ENCODE data around the gene NFIX. TPM values are rescaled to one million over a fixed set of nuclear protein-coding genes. Genes with fewer than 3 reads are reported as not detected.

The NFIX gene
- total RNA-seq, 1 donor from 2014 or later: 123 TPM

DNA sequence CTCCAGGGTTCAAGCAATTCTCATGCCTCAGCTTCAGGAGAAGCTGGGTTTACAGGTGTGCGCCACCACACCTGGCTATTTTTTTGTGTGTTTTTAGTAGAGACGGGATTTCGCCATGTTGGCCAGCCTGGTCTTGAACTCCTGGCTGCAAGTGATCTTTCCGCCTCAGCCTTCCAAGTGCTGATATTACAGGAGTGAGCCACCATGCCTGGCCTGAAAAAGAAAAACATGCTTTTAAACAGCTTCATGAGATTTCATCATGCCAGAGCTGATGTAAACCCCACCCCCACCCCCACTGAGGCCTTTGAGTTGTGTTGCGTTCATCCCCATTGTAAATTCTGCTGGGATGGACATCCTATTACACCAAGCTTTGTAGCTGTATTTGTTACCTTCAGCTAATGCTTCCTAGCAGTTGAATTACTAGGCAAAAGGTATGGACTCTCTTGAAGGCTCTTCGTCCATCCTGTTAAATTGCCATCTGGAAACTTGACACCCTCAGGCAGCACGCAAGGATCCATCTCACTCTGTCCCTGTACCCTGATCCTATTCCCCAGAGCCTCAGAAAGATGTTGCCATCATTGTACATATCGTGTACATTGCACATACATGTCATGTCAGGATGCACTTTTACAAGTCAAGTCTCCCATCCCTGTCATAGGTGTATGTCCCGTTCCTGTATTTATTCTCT is 47.3 kb downstream of the NFIX start:
- DNase-seq (ENCODE audit: low spot score): no peak
- intact Hi-C loops (cut with DNase I): no loop called here

DNA sequence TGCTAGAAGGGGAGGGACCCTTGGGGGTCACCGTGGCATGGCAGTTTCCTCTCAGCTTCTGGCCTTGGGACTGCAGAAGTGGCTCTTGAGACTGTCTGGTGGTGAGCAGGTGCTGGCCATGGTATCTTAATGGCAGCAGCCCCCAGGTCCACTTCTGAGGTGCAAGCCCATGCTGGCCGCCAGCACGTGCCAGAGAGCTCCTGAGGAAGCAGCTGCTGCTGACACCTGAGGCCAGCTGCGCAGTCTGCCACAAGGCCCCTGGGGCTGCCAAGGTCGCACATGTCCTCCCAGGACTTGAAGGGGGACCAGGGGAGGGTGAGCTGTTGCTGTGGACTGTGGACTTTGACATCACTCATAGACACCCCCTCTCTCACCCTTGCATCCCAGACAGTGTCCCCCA is 48.0 kb downstream of the NFIX start:
- no peak for DNase-seq (ENCODE audit: low spot score)

DNA sequence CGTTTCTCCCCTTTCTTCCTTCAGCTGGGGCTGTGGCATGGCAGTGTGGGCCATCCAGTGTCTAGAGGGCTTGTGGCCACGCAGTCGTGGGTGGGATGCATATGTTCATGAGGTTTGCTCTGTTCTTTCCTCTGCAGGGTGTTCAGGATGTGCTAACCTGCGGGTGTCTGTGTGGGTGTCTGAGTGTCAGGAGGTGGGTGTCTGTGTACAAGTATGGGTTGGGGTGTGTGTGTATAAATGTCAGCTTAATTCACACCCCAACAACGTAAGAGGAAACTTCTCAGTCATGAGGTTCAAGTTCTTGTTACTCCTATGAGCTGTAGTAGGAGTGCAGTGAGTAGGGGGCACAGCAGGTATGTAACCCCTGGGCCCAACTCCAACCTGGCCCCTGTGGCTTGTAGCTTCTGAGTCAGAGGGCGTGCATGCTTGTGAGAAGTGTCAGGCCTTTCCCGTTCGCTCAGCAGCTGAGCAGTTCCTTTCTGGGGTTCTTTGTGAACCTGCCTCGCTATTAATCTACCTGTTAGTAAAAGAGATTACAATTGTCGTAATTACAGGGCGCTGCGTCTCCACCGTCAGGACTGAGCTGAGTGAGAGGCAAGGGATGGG is 49.1 kb downstream of the NFIX start:
- intact Hi-C loops (cut with DNase I): no loop called here
- no peak for DNase-seq (ENCODE audit: low spot score)

More for the DNA sequence above, 48.0 kb downstream of the NFIX start:
- intact Hi-C loops (cut with DNase I): no loop called here

DNA sequence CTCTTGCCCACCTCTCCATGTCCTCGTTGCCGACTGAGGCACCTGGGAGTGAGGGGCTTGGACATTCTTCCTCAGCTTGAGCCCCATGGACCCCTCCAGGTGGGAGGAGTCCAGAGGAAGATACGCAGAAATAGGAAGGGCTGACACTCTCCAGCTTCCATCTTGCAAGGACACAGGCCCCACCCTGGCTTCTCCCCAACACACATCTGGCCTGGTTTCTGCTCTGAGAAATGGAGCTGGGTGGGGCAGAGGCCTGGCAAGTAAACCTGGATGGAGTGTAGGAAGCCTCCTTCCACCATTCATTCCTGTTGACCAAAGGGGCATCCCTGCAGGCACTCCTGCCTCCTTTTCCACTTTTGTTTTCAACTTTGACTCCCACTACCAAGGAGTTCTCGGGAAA is 50.5 kb downstream of the NFIX start:
- intact Hi-C loops (cut with DNase I): no loop called here
- no peak for DNase-seq (ENCODE audit: low spot score)

DNA sequence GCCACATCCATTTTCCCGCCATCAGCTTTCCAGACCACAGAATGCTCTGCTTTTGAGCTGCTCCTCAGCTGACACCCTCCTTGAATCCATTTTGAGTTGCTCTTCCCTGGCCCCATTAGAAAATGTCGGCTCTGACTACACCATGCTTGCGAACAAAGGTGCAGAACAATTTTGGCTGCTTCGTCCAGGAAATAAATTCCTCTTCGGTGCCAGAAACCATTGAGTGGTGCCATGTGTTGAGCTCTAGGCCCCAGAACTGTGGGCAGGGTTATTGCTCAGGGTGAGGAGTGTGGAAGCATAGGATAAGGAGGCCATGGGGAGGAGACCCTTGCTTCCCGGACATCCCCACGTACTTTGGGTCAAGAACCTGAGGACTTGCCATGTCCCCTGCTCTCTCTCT is 52.1 kb downstream of the NFIX start:
- no peak for DNase-seq (ENCODE audit: low spot score)
- intact Hi-C loops (cut with DNase I): no loop called here

DNA sequence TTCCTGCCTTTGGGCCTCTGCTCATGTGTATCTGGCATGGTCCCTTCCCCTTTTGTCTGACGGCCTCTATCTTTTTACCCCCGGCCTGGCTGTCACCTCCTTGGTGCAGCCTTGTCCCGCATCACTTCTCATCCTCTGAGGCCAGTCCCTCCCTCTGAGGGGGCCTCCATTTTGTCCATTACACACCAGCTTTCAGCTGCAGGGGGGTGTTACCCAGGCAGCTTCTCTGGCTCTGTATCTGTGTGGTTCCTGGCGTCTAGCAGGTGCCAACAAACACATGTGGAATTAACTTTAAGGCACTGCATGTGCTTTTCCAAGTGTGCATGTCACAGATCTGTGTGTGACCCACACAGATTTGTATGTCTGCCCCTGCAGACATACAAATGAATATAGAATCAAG is 55.0 kb downstream of the NFIX start:
- DNase-seq (ENCODE audit: low spot score): no peak
- intact Hi-C loops (cut with DNase I): loop anchor here (10.0 kb wide), 1 partner anchor 795 kb away; no protein-coding TSS in a partner anchor

DNA sequence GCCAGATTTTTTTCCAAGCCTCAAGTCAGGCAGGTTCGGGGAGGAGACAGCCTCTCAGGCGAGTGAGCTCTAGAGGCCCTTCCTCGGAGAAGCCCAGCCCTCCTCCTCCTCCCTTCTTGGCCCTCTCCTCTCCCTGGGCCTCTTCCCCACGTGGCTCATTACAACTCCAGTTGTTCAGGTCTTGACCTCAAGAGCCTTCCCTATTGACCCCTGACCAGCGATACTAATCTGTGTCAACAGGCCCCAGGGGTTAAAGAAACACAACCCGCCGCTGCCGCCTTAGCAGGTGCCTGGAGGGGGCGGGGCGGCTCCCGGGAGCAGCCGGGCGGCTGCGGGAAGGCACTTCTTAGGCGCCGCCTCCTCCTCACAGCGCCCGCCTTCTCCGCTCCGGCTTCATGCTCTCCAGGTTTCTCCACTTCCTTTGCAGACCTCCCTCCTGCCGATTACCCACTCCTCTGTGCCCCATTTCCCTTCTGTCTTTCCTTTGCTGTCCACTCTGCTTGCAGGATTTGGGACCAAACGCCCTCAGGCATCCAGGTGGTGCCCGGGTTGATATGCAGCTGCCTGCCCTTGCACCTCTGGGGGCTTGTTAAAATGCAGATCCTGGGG is 56.4 kb downstream of the NFIX start:
- intact Hi-C loops (cut with DNase I): loop anchor here (2.0 to 10.0 kb wide), 2 partner anchors 13 to 793 kb away; no protein-coding TSS in a partner anchor
- no peak for DNase-seq (ENCODE audit: low spot score)

DNA sequence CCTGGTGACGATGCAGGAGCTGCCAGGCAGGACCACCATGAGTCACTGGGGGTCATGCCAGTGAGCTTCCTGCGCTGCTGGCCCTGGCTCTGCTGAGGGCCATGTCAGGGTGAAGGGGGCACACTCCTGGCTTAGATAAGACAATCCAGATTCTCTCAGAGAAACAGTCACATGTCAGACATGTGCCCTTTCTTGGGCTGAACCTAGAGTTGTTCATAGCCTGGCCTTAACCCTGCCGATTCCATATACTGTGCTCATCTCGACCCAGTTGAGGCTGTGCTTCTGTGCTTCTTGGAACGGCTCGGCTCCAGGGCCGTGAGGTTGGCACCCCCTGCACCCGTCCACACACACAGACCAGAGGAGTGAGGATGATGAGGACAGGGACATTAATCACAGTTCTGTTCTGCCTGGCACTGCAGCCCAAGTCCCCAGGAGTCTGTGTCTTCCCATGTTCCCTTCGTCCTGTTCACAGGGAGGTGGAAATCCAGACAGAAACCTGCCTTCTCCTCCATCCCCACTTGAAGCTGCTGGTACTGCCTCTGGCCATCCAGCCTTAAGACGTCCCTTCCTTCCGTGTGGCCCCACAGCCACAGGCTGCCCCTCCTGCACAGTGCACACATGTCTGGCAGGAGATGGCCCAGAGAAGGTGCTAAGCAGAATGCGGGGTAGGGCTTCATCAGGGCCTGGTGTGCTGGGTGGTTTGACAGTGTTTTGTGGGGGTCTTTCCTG is 57.3 kb downstream of the NFIX start:
- intact Hi-C loops (cut with DNase I): loop anchor here (2.0 to 10.0 kb wide), 2 partner anchors 14 to 792 kb away; no protein-coding TSS in a partner anchor
- DNase-seq (ENCODE audit: low spot score): no peak

DNA sequence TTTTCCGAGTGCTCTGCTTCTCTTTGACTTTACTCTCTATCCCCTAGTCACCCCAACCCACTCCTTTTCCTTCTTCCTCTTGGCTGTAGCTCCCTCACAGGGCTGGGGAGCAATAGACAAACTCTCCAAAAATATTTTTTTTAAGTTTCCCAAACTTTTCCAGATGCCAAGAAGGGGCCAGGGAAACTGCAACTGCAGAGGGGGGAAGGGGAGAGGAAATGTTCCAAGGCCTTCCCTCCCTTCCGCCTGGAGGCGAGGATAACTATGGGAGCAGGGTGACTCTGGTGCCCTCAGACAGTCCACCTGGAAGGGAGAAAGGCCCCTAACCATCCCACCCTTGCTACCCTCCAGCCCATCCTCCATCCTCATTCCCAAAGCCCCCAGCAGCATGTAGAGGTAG is 58.0 kb downstream of the NFIX start:
- intact Hi-C loops (cut with DNase I): loop anchor here (2.0 to 10.0 kb wide), 2 partner anchors 14 to 792 kb away; no protein-coding TSS in a partner anchor
- no peak for DNase-seq (ENCODE audit: low spot score)

DNA sequence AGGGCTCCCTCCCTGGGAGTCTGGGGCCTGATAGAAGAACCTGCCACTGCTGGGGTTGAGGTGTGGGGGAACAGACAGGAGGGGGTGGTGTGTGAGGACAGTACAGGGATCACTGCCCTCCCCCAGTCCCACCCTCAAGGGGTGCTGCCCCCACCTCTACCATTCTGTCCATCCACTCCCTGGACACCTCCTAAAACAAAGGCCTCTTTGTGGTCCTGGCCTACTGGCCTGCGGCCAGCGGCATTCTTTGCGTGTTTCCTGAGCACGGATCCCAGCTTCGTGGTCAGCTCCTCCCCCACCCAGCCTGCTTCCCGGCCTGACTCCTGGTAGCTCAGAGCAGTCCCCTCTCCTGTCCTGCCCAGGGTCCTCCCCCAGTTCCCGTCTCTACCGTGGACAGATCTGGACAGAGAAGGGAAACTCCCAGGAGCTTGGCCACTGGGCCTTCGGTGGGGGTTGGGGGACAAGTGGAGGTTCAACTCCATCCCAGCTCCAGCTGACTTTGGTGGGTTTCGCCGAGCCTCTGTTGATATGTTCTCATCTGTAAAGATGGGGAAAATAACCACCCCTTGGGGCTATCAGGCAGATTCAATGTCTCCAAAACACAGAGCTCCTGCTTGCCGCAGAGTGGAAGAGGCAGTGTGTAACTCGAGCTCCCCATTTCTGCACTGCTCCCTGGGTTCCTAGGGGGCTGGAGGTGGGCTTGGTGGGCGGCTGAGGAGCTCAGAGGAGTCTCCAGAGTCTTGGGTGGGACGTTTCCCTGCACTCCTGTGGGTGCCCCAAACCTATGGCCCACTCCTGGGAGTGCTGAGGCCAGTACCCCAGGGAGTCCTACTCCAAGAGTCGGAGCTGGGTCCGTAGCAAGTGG is 58.7 kb downstream of the NFIX start:
- DNase-seq (ENCODE audit: low spot score): peak; percentile 94
- intact Hi-C loops (cut with DNase I): loop anchor here (1.0 to 10.0 kb wide), 3 partner anchors 15 to 791 kb away; no protein-coding TSS in a partner anchor

DNA sequence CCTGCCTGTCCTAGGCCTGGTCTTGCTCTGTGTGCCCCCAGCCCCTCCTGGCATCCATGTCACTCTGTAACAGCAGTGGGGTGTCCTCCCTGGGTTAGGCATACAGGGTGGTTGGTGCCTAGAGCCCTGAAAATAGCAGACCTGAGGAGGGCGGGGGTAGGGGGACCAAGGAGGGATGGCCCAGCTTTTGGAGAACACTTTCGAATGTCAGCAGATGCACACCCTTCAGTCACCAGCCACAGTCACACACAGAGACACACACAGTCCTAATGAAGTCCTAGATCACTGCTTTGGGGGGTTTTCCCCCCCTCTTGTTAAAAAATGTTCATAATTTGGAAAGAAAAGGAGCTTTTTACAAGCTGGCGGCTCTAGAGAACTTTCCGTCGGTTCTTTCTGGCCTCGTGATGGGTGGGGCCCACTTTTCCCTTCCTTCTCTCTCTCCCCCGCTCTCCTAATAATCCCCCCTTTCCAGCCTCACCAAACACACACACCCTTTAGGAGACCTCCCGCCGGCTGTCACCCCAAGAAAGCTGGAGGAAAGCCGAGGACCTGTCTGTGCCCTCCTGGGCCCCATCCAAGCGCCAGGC is 59.4 kb downstream of the NFIX start:
- DNase-seq (ENCODE audit: low spot score): no peak
- intact Hi-C loops (cut with DNase I): loop anchor here (1.0 to 10.0 kb wide), 3 partner anchors 32 to 790 kb away; partner anchors contain the start of genes IER2 and STX10

DNA sequence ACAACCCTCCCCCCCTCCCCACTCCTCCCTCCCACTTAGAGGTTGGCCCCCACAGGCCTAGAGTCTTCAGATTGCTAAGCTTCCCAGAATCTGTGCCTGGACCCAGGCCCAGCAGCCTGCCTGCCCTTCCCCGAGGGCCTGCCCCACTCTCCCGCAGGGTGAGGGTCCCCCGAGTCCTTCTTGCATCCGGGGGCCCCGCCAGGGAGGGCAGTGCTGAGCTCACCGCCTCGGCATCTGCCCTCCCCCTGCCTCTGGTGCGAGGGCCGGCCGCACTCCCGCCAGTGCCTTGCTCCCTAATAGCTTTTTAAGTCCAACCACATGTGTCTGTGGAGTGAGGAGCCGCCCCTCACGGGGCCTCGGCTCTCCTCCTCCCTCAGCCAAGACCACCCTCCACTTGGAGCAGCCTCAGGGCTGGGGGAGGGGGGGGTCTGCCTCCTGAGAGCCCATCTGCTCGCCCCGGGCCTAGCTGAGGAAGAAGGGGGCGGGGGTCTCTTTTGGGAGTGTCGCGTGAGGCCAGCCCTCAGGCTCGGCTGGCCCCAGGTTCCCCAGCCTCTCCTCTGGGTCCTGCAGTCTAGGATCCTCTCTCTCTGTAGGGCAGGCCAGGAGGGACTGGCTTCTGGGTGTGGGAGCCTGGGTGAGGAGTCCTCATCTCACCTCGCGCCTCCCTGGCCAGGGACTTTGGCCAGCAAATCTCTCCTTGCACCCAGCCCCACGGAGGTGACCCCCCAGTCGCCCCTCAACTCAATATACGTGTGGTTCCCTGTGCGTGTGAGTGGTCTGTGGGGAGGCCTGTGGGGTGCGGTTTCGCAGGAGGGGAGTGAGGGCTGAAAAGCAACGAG is 60.2 kb downstream of the NFIX start:
- intact Hi-C loops (cut with DNase I): loop anchor here (5.0 to 10.0 kb wide), 2 partner anchors 97 to 789 kb away; partner anchors contain the start of genes IER2 and STX10

DNA sequence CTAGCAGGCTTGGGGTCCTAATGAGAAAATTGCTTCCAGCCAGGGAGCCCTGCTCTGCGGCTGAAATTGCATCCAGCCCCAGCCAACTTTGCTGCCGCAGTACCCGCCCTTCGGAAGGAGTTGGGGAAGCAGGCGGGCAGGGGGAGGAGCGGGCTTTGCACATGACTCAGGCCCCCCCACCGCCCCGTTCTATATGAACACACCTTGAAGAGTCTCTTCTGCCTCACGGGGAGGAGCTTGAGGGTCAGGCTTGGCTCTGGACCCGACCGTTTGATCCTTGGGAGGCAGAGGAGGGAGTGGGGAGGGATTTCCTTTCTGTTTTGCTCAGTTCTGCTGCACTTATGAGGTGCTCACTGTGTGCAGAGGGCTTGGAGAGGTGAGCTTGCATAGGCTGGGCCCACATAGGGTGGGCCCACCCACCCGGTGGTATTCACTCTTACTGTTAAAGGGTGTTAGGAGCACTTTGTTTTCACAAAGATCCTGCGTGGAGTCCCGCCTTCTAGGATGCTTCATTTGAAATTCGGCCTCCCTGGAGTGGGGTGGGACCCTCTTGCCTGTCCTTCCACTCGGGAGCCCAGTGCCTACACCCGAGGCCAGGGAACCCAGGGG is 60.9 kb downstream of the NFIX start:
- no peak for DNase-seq (ENCODE audit: low spot score)
- intact Hi-C loops (cut with DNase I): loop anchor here (5.0 to 10.0 kb wide), 2 partner anchors 96 to 789 kb away; partner anchors contain the start of genes IER2 and STX10

More for the DNA sequence above, 60.2 kb downstream of the NFIX start:
- DNase-seq (ENCODE audit: low spot score): peak; percentile 85

DNA sequence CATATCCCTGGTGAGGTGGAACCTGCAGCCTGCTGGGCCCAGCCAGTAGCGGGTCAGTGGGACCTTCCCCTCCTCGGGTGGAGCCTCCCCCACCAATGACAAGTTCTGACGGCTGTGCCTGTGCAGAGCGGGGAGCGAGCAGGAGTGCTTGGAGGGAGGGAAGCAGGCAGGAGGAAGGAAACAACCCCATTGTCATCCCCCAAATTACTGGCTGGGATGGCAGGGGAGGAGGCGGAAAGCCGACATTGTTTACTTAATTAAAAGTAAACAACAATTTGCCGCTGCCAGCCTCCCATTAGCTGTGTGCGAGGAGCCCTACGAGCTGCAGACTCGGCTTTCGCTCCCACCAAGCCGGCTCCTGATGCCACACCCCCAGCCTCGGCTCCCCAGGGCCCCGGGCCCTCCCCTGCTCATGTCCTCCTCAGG is 61.9 kb downstream of the NFIX start:
- no peak for DNase-seq (ENCODE audit: low spot score)
- intact Hi-C loops (cut with DNase I): loop anchor here (5.0 to 10.0 kb wide), 2 partner anchors 95 to 788 kb away; partner anchors contain the start of genes IER2 and STX10

DNA sequence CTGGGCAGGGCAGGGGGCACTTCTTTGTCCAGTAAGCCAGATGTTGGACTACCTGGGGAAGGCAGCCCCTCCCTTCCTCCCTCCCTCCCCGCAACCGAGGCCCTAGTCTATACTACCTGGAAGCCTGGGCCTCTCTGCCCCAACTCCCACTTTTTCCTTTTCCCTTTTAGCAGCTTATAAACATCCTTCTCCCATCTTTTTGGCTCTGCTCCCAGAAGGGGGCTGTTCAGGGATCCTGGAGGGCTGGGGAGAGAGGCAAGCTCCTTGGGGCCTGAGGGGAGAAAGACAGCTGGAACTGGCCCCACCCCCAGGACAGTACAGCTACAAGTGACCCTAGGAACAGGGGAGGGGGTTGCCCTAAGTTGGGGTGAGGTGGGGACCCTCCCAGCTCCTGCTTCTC is 62.5 kb downstream of the NFIX start:
- no peak for DNase-seq (ENCODE audit: low spot score)
- intact Hi-C loops (cut with DNase I): loop anchor here (5.0 to 10.0 kb wide), 2 partner anchors 95 to 787 kb away; partner anchors contain the start of genes IER2 and STX10

DNA sequence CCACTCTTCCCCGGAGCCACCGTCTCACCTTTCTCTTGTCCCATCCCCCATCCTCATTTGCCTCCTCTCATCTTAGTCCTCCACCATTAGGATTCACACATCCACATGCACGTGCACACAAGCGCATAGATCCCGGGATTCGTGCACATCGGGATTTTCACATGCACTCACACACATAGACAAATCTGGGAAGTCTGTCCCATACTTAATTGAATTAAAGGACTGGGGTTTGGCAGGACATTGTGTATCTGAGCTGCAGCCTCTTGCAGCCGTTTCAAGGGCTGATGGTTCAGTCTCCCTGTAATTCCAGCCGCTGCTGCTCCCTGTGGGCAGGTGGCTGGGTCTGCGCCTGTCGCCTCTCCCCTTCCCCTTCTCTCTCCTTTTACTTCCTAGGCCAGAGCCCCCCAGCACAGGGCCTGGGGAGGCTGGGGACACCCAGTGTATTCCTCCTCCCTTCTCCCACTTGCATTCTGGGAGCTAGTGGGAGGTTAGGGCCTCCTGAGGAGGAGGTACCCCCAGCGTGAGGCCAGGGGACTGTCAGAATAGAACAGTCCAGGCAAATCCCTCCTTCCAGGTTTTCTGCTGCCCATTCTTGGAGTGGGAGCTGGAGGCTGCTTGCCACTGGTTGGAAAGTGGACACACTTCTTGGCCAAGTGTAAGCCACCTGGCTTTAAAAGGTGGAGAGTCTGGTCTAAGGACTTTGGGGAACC is 63.8 kb downstream of the NFIX start:
- no peak for DNase-seq (ENCODE audit: low spot score)

More for the DNA sequence above, 63.8 kb downstream of the NFIX start:
- intact Hi-C loops (cut with DNase I): loop anchor here (5.0 to 10.0 kb wide), 2 partner anchors 93 to 786 kb away; partner anchors contain the start of genes IER2 and STX10

All from cardiac septum (tissue), 1 donor.